HAP-1 (cell line): ENCODE measurements around the gene PRRX1.

ENCODE experiments used
- DNase-seq, 2 experiments: peaks; one replicate each; pipeline ENCODE4 v3.0.0-alpha.2; 2016 to 2020; ENCODE audit warnings: low spot score in 2 of 2
- H3K27me3 ChIP-seq: fragments of 250-450 bp; sonication (Bioruptor Pico); 2 replicates; pipeline ENCODE4 v1.5.1; 2020; ENCODE audit warnings: low read depth, mild to moderate bottlenecking, moderate library complexity
- H3K36me3 ChIP-seq: fragments of 250-450 bp; sonication (Bioruptor Pico); replicated peaks from 2 replicates; pipeline ENCODE4 v1.5.1; 2020; ENCODE audit warnings: mild to moderate bottlenecking
- H3K4me1 ChIP-seq: fragments of 250-450 bp; sonication (Bioruptor Pico); 2 replicates; pipeline ENCODE4 v1.5.1; 2020; ENCODE audit warnings: mild to moderate bottlenecking
- H3K4me3 ChIP-seq: fragments of 250-450 bp; sonication (Bioruptor Pico); 2 replicates; pipeline ENCODE4 v1.5.1; 2020; ENCODE audit warnings: mild to moderate bottlenecking, moderate library complexity
- H3K9me3 ChIP-seq: fragments of 250-450 bp; sonication (Bioruptor Pico); 2 replicates; pipeline ENCODE4 v1.5.1; 2020; ENCODE audit warnings: mild to moderate bottlenecking, moderate library complexity
- in situ Hi-C: fragments of 300-500 bp; cut with MboI; formaldehyde crosslinking; loops from 3 replicates; pipeline ENCODE4 v1.14.3; 2020; ENCODE audit warnings: low sequenced_read_pairs, inconsistent platforms, mixed read lengths

The PRRX1 gene

GRCh38 chr1:170692866-170693575 is 29.1 kb downstream of the PRRX1 start:
- no peak for DNase-seq
- in situ Hi-C loops, result no loop called here

DNA sequence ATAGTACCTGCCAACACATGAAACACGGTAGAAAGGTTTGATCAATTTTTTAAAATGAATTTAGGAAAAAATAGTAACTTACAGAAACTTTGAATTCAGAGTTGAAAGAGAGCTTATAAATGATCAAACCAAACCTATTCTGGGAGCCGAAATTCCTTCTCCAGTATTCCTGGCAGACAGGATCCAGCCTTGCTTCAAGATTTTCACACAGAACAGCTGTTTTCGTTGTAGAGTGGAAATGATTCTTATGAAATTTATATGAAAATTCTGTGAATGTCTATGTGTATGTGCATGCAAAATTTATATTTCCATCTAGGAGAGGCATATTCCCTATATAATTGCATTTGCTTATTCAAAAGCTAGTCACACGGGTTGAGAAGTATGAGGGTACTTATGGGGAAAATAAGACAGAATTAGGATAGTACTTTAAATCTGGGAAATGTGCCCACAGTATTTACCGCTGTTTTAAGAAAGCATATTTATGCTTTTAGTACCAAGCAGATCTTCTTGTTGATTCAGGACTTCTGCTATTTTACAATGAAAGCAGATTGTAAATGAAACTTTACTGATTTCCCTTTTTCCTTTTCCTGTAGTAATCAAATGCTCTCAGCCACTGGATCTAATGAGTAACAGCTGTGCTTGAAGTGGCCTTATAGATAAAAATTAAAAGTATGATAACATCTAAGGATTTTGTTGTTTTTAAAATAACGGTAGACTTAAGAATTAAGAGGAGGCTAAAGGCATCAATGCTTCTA is 30.4 kb downstream of the PRRX1 start:
- DNase-seq, result no peak
- in situ Hi-C loops, result no loop called here
- Histone ChIP-seq H3K9me3 (no peaks in the 10 kb centered on the region), H3K36me3 (no peaks in the 10 kb centered on the region), H3K4me3 (no peak overlapping the region), H3K27me3 (no peaks in the 10 kb centered on the region), H3K4me1 (peaks cover 12% of the 10 kb centered on the region)

More at GRCh38 chr1:170692866-170693575, 29.1 kb downstream of the PRRX1 start:
- H3K4me3 ChIP-seq, result no peak overlapping the region
- H3K36me3 ChIP-seq, result no peaks in the 10 kb centered on the region
- H3K9me3 ChIP-seq, result no peaks in the 10 kb centered on the region
- H3K4me1 ChIP-seq, result peaks cover 12% of the 10 kb centered on the region
- no peaks in the 10 kb centered on the region for H3K27me3 ChIP-seq

DNA sequence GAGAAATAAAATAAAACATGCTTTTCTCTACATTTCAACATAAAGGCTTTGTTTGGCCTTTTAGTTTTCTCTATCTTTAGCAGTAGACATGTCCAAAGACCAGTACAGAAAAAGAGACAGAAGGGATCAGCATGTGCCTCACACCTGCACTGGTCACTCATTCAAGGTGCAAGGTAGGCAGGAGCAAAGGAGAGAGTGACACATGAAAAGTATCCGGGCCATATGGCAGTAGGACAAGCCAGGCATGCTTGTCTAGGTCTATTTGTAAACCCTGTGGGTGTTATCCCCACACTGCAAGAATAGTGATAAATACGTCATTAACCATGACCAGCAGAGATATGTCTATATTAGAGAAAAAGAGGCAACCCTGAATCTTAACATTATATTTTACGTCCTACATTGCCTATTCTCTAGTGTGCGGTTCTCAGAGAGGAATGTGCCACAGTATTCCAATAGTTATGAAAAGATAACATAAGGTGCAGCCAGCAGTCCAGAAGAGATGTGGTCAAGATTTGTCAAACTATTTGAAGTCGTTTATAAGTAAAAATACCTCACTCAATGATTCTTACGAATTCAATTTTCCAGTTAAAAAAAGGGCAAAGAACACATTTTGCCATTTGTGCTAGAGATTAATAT is 32.1 kb downstream of the PRRX1 start:
- no peak for DNase-seq
- no peaks in the 10 kb centered on the region for H3K9me3 ChIP-seq
- no peak overlapping the region for H3K4me3 ChIP-seq
- H3K36me3 ChIP-seq, result no peaks in the 10 kb centered on the region
- in situ Hi-C loops, result no loop called here
- H3K27me3 ChIP-seq, result no peaks in the 10 kb centered on the region
- H3K4me1 ChIP-seq, result peaks cover 12% of the 10 kb centered on the region

- Histone ChIP-seq H3K27me3 (no peaks in the 10 kb centered on the region), H3K9me3 (no peaks in the 10 kb centered on the region), H3K36me3 (no peaks in the 10 kb centered on the region), H3K4me3 (no peak overlapping the region), H3K4me1 (peaks cover 12% of the 10 kb centered on the region)
- in situ Hi-C loops, result no loop called here
- DNase-seq, result peak in 1 of 2 experiments; percentile 61
Observed at GRCh38 chr1:170696591-170697290, 32.8 kb downstream of the PRRX1 start.

DNA sequence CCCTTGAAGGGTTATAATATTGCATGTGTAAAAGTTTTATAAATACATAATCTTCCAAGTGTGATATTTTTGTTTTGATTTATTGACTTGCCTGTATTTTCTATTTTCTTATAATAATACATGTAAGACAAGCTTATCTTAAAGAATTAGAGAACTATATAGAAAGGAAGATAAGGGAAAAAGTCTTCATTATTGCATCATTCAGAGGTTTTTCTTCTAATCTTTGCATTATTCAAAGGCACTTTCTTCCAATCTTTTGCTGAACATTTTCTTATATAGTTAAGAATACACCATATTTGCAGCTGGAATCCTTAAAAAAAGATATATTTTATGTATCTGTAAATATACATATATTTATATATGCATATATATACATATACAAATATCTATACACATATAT is 33.4 kb downstream of the PRRX1 start:
- H3K9me3 ChIP-seq, result no peaks in the 10 kb centered on the region
- H3K27me3 ChIP-seq, result no peaks in the 10 kb centered on the region
- no peak for DNase-seq
- no peaks in the 10 kb centered on the region for H3K36me3 ChIP-seq
- in situ Hi-C loops, result no loop called here
- peaks cover 12% of the 10 kb centered on the region for H3K4me1 ChIP-seq
- no peak overlapping the region for H3K4me3 ChIP-seq

- in situ Hi-C loops, result no loop called here
- DNase-seq, result peak in 1 of 2 experiments; percentile 20
- peaks cover 12% of the 10 kb centered on the region for H3K4me1 ChIP-seq
- H3K9me3 ChIP-seq, result no peaks in the 10 kb centered on the region
- H3K27me3 ChIP-seq, result no peaks in the 10 kb centered on the region
- H3K36me3 ChIP-seq, result no peaks in the 10 kb centered on the region
- no peak overlapping the region for H3K4me3 ChIP-seq
Observed at GRCh38 chr1:170698301-170699275, 34.7 kb downstream of the PRRX1 start.

- in situ Hi-C loops, result no loop called here
- Histone ChIP-seq H3K36me3 (no peaks in the 10 kb centered on the region), H3K27me3 (no peaks in the 10 kb centered on the region), H3K4me1 (peaks cover 12% of the 10 kb centered on the region), H3K4me3 (no peak overlapping the region), H3K9me3 (no peaks in the 10 kb centered on the region)
- no peak for DNase-seq
Observed at GRCh38 chr1:170699696-170700095, 35.8 kb downstream of the PRRX1 start.

DNA sequence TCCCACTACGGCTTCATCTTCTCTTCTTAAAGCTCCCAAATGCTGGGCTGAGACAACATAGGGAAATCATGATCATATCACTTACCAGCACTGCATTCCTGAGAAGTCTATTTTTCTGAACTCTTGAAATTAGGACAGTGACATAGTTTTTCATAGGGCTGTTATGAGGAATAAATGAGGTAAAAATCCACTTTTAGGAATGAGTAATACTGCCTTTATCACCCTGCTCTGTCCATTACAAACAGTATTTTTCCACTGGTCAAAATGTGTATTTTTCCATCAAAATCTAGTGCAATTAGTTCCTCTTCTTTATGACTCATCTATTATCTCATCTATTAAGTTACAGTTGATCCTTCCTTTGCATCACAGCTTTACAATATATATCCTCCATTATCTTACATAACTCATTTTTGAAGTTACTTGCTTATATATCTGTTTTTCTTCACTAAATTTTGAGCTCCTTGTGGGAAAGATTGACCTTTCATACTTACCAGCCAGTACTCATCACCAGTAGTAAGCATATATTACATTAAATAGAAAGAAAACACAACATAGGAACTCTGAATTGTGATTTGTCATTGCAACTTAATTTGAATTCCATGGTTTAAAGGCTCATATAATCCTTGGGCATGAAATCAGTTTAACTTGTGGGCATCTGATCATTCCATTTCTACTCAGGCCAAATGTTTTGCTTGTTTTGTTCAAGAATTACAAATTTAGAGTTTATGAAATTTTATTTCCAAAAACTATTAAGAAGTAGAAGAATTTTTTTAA is 37.1 kb downstream of the PRRX1 start:
- in situ Hi-C loops, result no loop called here
- Histone ChIP-seq H3K27me3 (no peaks in the 10 kb centered on the region), H3K4me3 (no peak overlapping the region), H3K4me1 (peaks cover 11% of the 10 kb centered on the region), H3K36me3 (no peaks in the 10 kb centered on the region), H3K9me3 (no peaks in the 10 kb centered on the region)
- DNase-seq, result no peak

DNA sequence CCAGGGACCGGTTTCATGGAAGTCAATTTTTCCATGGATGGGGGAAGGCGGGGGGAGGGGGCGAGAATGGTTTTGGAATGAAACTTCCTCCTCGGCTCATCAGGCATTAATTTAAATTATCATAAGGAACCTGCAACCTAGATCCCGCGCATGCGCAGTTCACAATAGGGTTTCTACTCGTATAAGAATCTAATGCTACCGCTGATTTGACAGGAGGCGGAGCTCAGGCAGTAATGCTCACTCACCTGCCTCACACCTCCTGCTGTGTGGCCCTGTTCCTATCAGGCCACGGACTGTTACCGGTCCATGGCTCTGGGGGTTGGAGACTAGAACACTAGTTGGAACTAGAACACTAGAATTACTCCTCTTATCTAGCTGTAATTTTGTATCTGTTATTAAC is 38.0 kb downstream of the PRRX1 start:
- Histone ChIP-seq H3K4me3 (no peak overlapping the region), H3K4me1 (peaks cover 2% of the 10 kb centered on the region), H3K36me3 (no peaks in the 10 kb centered on the region), H3K9me3 (no peaks in the 10 kb centered on the region), H3K27me3 (no peaks in the 10 kb centered on the region)
- DNase-seq, result no peak
- in situ Hi-C loops, result no loop called here

GRCh38 chr1:170703591-170703990 is 39.7 kb downstream of the PRRX1 start:
- Histone ChIP-seq H3K36me3 (no peaks in the 10 kb centered on the region), H3K4me1 (no peaks in the 10 kb centered on the region), H3K9me3 (no peaks in the 10 kb centered on the region), H3K4me3 (no peak overlapping the region), H3K27me3 (no peaks in the 10 kb centered on the region)
- no peak for DNase-seq
- in situ Hi-C loops, result no loop called here

DNA sequence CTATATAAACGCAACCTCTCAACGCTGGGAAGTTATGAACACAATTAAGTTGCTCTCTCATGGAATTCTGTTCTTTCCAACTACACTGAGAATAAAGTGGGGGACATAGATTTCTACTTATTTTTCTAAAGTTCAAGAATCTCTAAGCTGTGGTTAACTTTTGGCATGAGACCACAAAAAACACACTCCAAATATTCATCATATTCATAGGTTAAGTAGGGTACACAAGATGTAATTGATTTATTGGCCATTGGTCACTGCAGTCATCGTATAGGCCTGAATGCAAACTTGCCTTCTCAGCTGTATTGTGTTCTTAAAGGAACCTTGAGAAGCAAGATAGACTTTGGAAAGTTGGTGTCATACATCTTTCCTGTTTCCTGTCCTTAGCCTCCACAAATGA is 40.3 kb downstream of the PRRX1 start:
- H3K36me3 ChIP-seq, result no peaks in the 10 kb centered on the region
- no peaks in the 10 kb centered on the region for H3K4me1 ChIP-seq
- no peak for DNase-seq
- H3K9me3 ChIP-seq, result no peaks in the 10 kb centered on the region
- in situ Hi-C loops, result no loop called here
- H3K4me3 ChIP-seq, result no peak overlapping the region
- no peaks in the 10 kb centered on the region for H3K27me3 ChIP-seq

DNA sequence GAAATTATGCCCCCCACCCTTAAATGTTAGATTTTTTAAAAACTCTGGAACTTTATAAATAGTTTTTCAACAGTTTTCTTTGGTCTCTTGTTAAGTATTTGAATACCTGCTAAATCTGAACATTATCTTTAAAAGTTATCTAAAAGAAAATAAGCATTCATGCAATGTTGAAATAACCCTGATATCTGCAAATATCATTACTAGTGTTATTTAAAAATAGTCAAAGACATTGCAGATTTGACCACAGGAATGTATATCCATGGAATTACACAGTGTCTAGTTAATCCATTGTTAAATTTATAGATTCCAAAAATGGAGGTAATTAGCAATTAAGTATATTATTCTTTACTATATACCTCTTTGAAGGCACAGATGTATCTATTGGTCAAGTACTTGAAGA is 42.0 kb downstream of the PRRX1 start:
- H3K4me1 ChIP-seq, result no peaks in the 10 kb centered on the region
- H3K9me3 ChIP-seq, result no peaks in the 10 kb centered on the region
- no peak overlapping the region for H3K4me3 ChIP-seq
- H3K27me3 ChIP-seq, result no peaks in the 10 kb centered on the region
- H3K36me3 ChIP-seq, result no peaks in the 10 kb centered on the region
- in situ Hi-C loops, result no loop called here
- DNase-seq, result no peak
